Sciatic nerve (tissue), 2 donors: Measurements from ENCODE around the gene SNAI1. TPM values are rescaled to one million over a fixed set of nuclear protein-coding genes. Genes with fewer than 3 reads are reported as not detected.

Experiments used
- ATAC-seq: fragments of 200-7000 bp; cut with Tn5 transposase; one replicate; pipeline ENCODE4 v1.9.1; 2020; ENCODE audit warnings: mild to moderate bottlenecking, moderate library complexity
- DNase-seq: peaks from one replicate; pipeline ENCODE4 v3.0.0-alpha.2; 2020; ENCODE audit warnings: low spot score
- intact Hi-C: fragments of 100-400 bp; cut with DNase I; formaldehyde crosslinking; loops from one replicate; pipeline ENCODE4 v1.14.2; 2022
- total RNA-seq: library from RNA; stranded (reverse); fragmentation: NEBNext Ultra II Directional; extraction: Animal tissue kit (Norgen Biotek cat#: 25700); gene quantifications from one replicate; pipeline ENCODE4 v1.2.1, GENCODE V29; 2021
- donor health status: DM: no; HTN: no; CAD: no.
- donor health status: DM: no; HTN: no; CAD: no.

Gene SNAI1
- total RNA-seq, 1 donor from 2014 or later = 32.6 TPM

- intact Hi-C loops = no loop called here
Observed at GRCh38 chr20:50023116-50023805, 40.5 kb downstream of the SNAI1 start.

GRCh38 chr20:50026746-50027575 is 44.2 kb downstream of the SNAI1 start:
- intact Hi-C loops = no loop called here
- no peak for ATAC-seq

More at GRCh38 chr20:50023116-50023805, 40.5 kb downstream of the SNAI1 start:
- DNase-seq (no peak), ATAC-seq (no peak)

GRCh38 chr20:50027611-50028105 is 44.9 kb downstream of the SNAI1 start:
- peak; percentile 49 for ATAC-seq
- intact Hi-C loops = no loop called here

More at GRCh38 chr20:50026746-50027575, 44.2 kb downstream of the SNAI1 start:
- DNase-seq = no peak

GRCh38 chr20:50029083-50029696 is 46.4 kb downstream of the SNAI1 start:
- DNase-seq (no peak), ATAC-seq (no peak)
- intact Hi-C loops = no loop called here

More at GRCh38 chr20:50027611-50028105, 44.9 kb downstream of the SNAI1 start:
- DNase-seq = peak; percentile 81

- peak; percentile 70 for ATAC-seq
- intact Hi-C loops = no loop called here
Observed at GRCh38 chr20:50029697-50030461, 47.1 kb downstream of the SNAI1 start.

GRCh38 chr20:50032955-50033666 is 50.3 kb downstream of the SNAI1 start:
- intact Hi-C loops = no loop called here
- no peak for ATAC-seq
- no peak for DNase-seq

More at GRCh38 chr20:50029697-50030461, 47.1 kb downstream of the SNAI1 start:
- peak; percentile 78 for DNase-seq

GRCh38 chr20:50034567-50035180 is 51.9 kb downstream of the SNAI1 start:
- ATAC-seq (no peak), DNase-seq (no peak)
- intact Hi-C loops = no loop called here

GRCh38 chr20:50036703-50037102 is 53.9 kb downstream of the SNAI1 start:
- intact Hi-C loops = no loop called here
- DNase-seq (no peak), ATAC-seq (no peak)

GRCh38 chr20:50037123-50037522 is 54.3 kb downstream of the SNAI1 start:
- no peak for DNase-seq
- intact Hi-C loops = no loop called here
- no peak for ATAC-seq

- no peak for ATAC-seq
- intact Hi-C loops = no loop called here
- no peak for DNase-seq
Observed at GRCh38 chr20:50037575-50037974, 54.8 kb downstream of the SNAI1 start.

- ATAC-seq (no peak), DNase-seq (no peak)
- intact Hi-C loops = no loop called here
Observed at GRCh38 chr20:50038169-50038568, 55.4 kb downstream of the SNAI1 start.

Other genes starting within 250 kb of the SNAI1 start
- 14.4 TPM for gene SLC9A8, start 170.2 kb upstream of the SNAI1 start, total RNA-seq
- 8.2 TPM for gene SPATA2, start 67.5 kb upstream of the SNAI1 start, total RNA-seq
- 80.5 TPM for gene RNF114, start 46.6 kb upstream of the SNAI1 start, total RNA-seq
- gene UBE2V1, start 130.2 kb downstream of the SNAI1 start, total RNA-seq = 93.4 TPM
- 39.5 TPM for gene PEDS1, start 170.7 kb downstream of the SNAI1 start, total RNA-seq
- gene CEBPB, start 207.8 kb downstream of the SNAI1 start, total RNA-seq = 113 TPM